HEK293 (cell line): ENCODE data around the gene SETDB2.

Experiments
- AEBP2 ChIP-seq: fragments of 450-650 bp; formaldehyde crosslinking; IDR thresholded peaks from 2 replicates; pipeline ENCODE4 v1.5.1; 2016; ENCODE audit warnings: missing biosample characterization, missing genetic modification characterization, borderline replicate concordance
- ATF2 ChIP-seq: fragments of 450-650 bp; formaldehyde crosslinking; IDR thresholded peaks from 2 replicates; pipeline ENCODE4 v1.5.1; 2016; ENCODE audit warnings: missing biosample characterization, missing genetic modification characterization, low read depth
- GLI4 ChIP-seq: fragments of 450-650 bp; formaldehyde crosslinking; IDR thresholded peaks from 2 replicates; pipeline ENCODE4 v1.5.1; 2016; ENCODE audit warnings: missing biosample characterization, missing genetic modification characterization
- KLF10 ChIP-seq: fragments of 450-650 bp; IDR thresholded peaks from 2 replicates; pipeline ENCODE4 v1.5.1; 2018; ENCODE audit warnings: missing biosample characterization, mild to moderate bottlenecking, missing genetic modification characterization
- KLF16 ChIP-seq: fragments of 450-650 bp; formaldehyde crosslinking; IDR thresholded peaks from 2 replicates; pipeline ENCODE4 v1.5.1; 2017; ENCODE audit warnings: missing biosample characterization, missing genetic modification characterization
- OVOL3 ChIP-seq: fragments of 450-650 bp; formaldehyde crosslinking; IDR thresholded peaks from 2 replicates; pipeline ENCODE4 v1.5.1; 2016; ENCODE audit warnings: missing biosample characterization, missing genetic modification characterization
- REPIN1 ChIP-seq: fragments of 450-650 bp; formaldehyde crosslinking; IDR thresholded peaks from 2 replicates; pipeline ENCODE4 v1.5.1; 2017; ENCODE audit warnings: missing biosample characterization, missing genetic modification characterization, low read depth
- SCRT2 ChIP-seq: fragments of 450-650 bp; formaldehyde crosslinking; IDR thresholded peaks from 2 replicates; pipeline ENCODE4 v1.5.1; 2016; ENCODE audit warnings: missing biosample characterization, missing genetic modification characterization
- SP7 ChIP-seq: fragments of 450-650 bp; formaldehyde crosslinking; IDR thresholded peaks from 2 replicates; pipeline ENCODE4 v1.5.1; 2016; ENCODE audit warnings: missing biosample characterization, missing genetic modification characterization
- ZBTB44 ChIP-seq: fragments of 450-650 bp; IDR thresholded peaks from 2 replicates; pipeline ENCODE4 v1.5.1; 2018; ENCODE audit warnings: missing biosample characterization, mild to moderate bottlenecking, missing genetic modification characterization
- ZBTB8A ChIP-seq: fragments of 450-650 bp; formaldehyde crosslinking; IDR thresholded peaks from 2 replicates; pipeline ENCODE4 v1.5.1; 2016; ENCODE audit warnings: missing biosample characterization, missing genetic modification characterization
- ZFP3 ChIP-seq: fragments of 450-650 bp; formaldehyde crosslinking; IDR thresholded peaks from 2 replicates; pipeline ENCODE4 v1.5.1; 2016; ENCODE audit warnings: low read depth, missing biosample characterization, missing genetic modification characterization
- ZFP37 ChIP-seq: fragments of 450-650 bp; formaldehyde crosslinking; IDR thresholded peaks from 2 replicates; pipeline ENCODE4 v1.5.1; 2016; ENCODE audit warnings: missing biosample characterization, missing genetic modification characterization
- ZNF10 ChIP-seq: fragments of 450-650 bp; formaldehyde crosslinking; IDR thresholded peaks from 2 replicates; pipeline ENCODE4 v1.5.1; 2017; ENCODE audit warnings: missing biosample characterization, missing genetic modification characterization
- ZNF214 ChIP-seq: fragments of 450-650 bp; formaldehyde crosslinking; IDR thresholded peaks from 2 replicates; pipeline ENCODE4 v1.5.1; 2017; ENCODE audit warnings: missing biosample characterization, mild to moderate bottlenecking, missing genetic modification characterization, borderline replicate concordance
- ZNF266 ChIP-seq: fragments of 450-650 bp; formaldehyde crosslinking; IDR thresholded peaks from 2 replicates; pipeline ENCODE4 v1.5.1; 2016; ENCODE audit warnings: missing biosample characterization, missing genetic modification characterization, low read depth
- ZNF274 ChIP-seq, 2 experiments: fragments of 200-500 bp in 1 of 2; fragments of 450-650 bp in 1 of 2; sonication (Bioruptor generic) in 1 of 2; formaldehyde crosslinking in 1 of 2; IDR thresholded peaks; 2 replicates each; pipeline versions ENCODE4 v1.5.1 to v1.6.1; 2014 to 2016; ENCODE audit warnings: borderline replicate concordance in 1 of 2, inconsistent platforms in 1 of 2, low read length in 1 of 2, missing biosample characterization in 1 of 2, missing genetic modification characterization in 1 of 2
- ZNF280D ChIP-seq: fragments of 450-650 bp; formaldehyde crosslinking; IDR thresholded peaks from 2 replicates; pipeline ENCODE4 v1.5.1; 2016; ENCODE audit warnings: missing biosample characterization, missing genetic modification characterization
- ZNF302 ChIP-seq: fragments of 450-650 bp; formaldehyde crosslinking; IDR thresholded peaks from 2 replicates; pipeline ENCODE4 v1.5.1; 2016; ENCODE audit warnings: missing biosample characterization, missing genetic modification characterization, low read depth
- ZNF350 ChIP-seq: fragments of 450-650 bp; formaldehyde crosslinking; IDR thresholded peaks from 2 replicates; pipeline ENCODE4 v1.5.0; 2017; ENCODE audit warnings: missing biosample characterization, mild to moderate bottlenecking, missing genetic modification characterization
- ZNF404 ChIP-seq: fragments of 450-650 bp; formaldehyde crosslinking; IDR thresholded peaks from 2 replicates; pipeline ENCODE4 v1.5.1; 2017; ENCODE audit warnings: missing biosample characterization, missing genetic modification characterization
- ZNF510 ChIP-seq: fragments of 450-650 bp; formaldehyde crosslinking; IDR thresholded peaks from 2 replicates; pipeline ENCODE4 v1.5.1; 2018; ENCODE audit warnings: mild to moderate bottlenecking, missing genetic modification characterization, missing biosample characterization; ENCODE audit not compliant: insufficient replicate concordance
- ZNF549 ChIP-seq: fragments of 450-650 bp; IDR thresholded peaks from 2 replicates; pipeline ENCODE4 v1.5.1; 2018; ENCODE audit warnings: missing biosample characterization, missing genetic modification characterization, mild to moderate bottlenecking, inconsistent platforms, moderate library complexity
- ZNF560 ChIP-seq: fragments of 450-650 bp; formaldehyde crosslinking; IDR thresholded peaks from 2 replicates; pipeline ENCODE4 v1.5.1; 2017; ENCODE audit warnings: missing biosample characterization, missing genetic modification characterization, borderline replicate concordance
- ZNF585B ChIP-seq: fragments of 450-650 bp; formaldehyde crosslinking; IDR thresholded peaks from 2 replicates; pipeline ENCODE4 v1.5.1; 2016; ENCODE audit warnings: missing biosample characterization, missing genetic modification characterization
- ZNF621 ChIP-seq: fragments of 450-650 bp; formaldehyde crosslinking; IDR thresholded peaks from 2 replicates; pipeline ENCODE4 v1.5.1; 2017; ENCODE audit warnings: missing biosample characterization, missing genetic modification characterization
- ZNF660 ChIP-seq: fragments of 450-650 bp; IDR thresholded peaks from 2 replicates; pipeline ENCODE4 v1.5.1; 2018; ENCODE audit warnings: missing biosample characterization, mild to moderate bottlenecking, missing genetic modification characterization
- ZNF677 ChIP-seq: fragments of 450-650 bp; IDR thresholded peaks from 2 replicates; pipeline ENCODE4 v1.5.0; 2018; ENCODE audit warnings: missing biosample characterization, mild to moderate bottlenecking, missing genetic modification characterization, moderate library complexity
- ZNF76 ChIP-seq: fragments of 450-650 bp; formaldehyde crosslinking; IDR thresholded peaks from 2 replicates; pipeline ENCODE4; 2016; ENCODE audit warnings: low read depth, missing biosample characterization, missing genetic modification characterization, borderline replicate concordance
- ZNF785 ChIP-seq: fragments of 450-650 bp; formaldehyde crosslinking; IDR thresholded peaks from 2 replicates; pipeline ENCODE4 v1.5.1; 2016; ENCODE audit warnings: missing biosample characterization, missing genetic modification characterization
- ZNF843 ChIP-seq: fragments of 450-650 bp; formaldehyde crosslinking; IDR thresholded peaks from 2 replicates; pipeline ENCODE4 v1.5.1; 2016; ENCODE audit warnings: missing biosample characterization, missing genetic modification characterization

SETDB2 gene

DNA sequence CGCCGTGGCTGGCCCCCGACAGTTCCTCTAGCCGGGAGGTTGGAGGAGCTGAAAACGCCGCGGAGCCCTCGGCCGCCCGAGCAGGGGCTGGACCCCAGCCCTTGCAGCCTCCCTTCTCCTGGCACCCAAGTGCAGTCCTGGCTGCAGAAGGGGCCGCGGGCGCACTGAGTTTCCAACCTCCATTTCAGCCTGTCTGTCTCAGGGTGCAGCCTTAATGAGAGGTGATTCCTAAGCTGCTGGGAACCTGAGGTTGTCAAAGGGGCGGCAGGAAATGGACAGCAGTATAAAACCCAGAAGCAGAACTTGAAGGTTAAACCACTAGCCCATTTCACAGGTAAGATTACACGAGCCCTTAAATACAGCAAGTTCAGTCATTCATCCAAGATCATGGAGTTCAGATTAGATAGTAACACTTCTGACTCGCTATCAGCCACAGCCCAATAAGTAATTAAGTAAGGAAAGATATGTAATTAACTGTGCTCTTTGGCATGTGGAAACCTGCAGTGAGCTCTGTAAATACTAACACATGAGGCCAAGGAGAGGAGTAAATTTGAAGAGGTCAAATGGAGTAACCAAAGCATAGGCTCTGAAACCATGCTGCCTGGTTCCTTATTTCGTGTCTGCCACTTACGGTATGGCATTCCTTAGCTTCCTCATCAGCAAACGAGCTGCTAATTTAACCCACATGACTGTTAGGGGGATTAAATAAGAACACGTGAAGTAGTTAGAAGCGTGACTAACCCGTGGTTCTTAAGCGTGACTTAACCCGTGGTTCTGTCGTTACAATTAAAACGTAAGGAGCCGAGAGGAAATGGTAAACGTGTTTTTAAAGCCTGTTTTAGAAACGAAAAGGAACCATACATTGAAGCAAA is 686 bp downstream of the SETDB2 start (continued):
- TF ChIP-seq ZBTB44 (tag by site-specific recombination) = peak; percentile 42; the same call in 1 of the 2 replicates
- TF ChIP-seq ZNF302 (tag by site-specific recombination) = no peak
- peak; percentile 73; the same call in 1 of the 2 replicates for TF ChIP-seq ZFP37 (tag by site-specific recombination)
- TF ChIP-seq ZNF404 (tag by site-specific recombination) = no peak
- TF ChIP-seq ZNF549 (tag by site-specific recombination) = no peak
- TF ChIP-seq ZNF585B (tag by site-specific recombination) = no peak
- TF ChIP-seq ZNF274 (IDR thresholded peaks at IDR 0.05; ENCODE audit: low read length) = no peak
- TF ChIP-seq ZNF274 (tag by site-specific recombination; IDR thresholded peaks at IDR 0.05; ENCODE audit: borderline replicate concordance) = no peak
- peak; percentile 90 for TF ChIP-seq ZNF10 (tag by site-specific recombination)
- TF ChIP-seq ZNF280D = no peak
- TF ChIP-seq ZNF677 (tag by site-specific recombination) = no peak
- no peak for TF ChIP-seq ZNF843
- no peak for TF ChIP-seq REPIN1
- TF ChIP-seq ZNF785 = no peak
- TF ChIP-seq ZNF660 (tag by site-specific recombination) = no peak
- peak; percentile 91 for TF ChIP-seq SP7 (tag by site-specific recombination)
- TF ChIP-seq ZNF560 = no peak
- TF ChIP-seq OVOL3 (tag by site-specific recombination) = no peak
- no peak for TF ChIP-seq ATF2
- TF ChIP-seq ZNF350 (tag by site-specific recombination) = no peak
- no peak for TF ChIP-seq ZFP3 (tag by site-specific recombination)
- peak; percentile 90 for TF ChIP-seq ZBTB8A (tag by site-specific recombination)
- no peak for TF ChIP-seq GLI4
- TF ChIP-seq ZNF76 (tag by site-specific recombination) = no peak; the same call in 1 of the 2 replicates
- TF ChIP-seq ZNF214 (tag by site-specific recombination) = no peak
- 0 out of 2 replicates have a peak, but pooled peaks have one; percentile 34 for TF ChIP-seq KLF16 (tag by site-specific recombination)
- no peak for TF ChIP-seq ZNF266 (tag by site-specific recombination)
- no peak for TF ChIP-seq ZNF621 (tag by site-specific recombination)
- no peak for TF ChIP-seq ZNF510 (tag by site-specific recombination)
- no peak for TF ChIP-seq KLF10 (tag by site-specific recombination)
- no peak for TF ChIP-seq AEBP2 (tag by site-specific recombination)
- TF ChIP-seq SCRT2 = no peak
